Dermis microvascular lymphatic vessel endothelial cell (primary cell): Measurements from ENCODE around the gene WSB2. TPM values are rescaled to one million over a fixed set of nuclear protein-coding genes. Genes with fewer than 3 reads are reported as not detected.

Experiments used
- DNase-seq, 2 donors: peaks; one replicate each; pipeline versions ENCODE4 v3.0.0 to v3.0.0-alpha.2; 2010; ENCODE audit warnings: low read depth in 2 of 2
- total RNA-seq: library from RNA; depleted of rRNA; stranded (reverse); fragments of >200 nt; gene quantifications from 2 replicates; pipeline ENCODE4 v1.2.1, GENCODE V29; 2014

Gene WSB2
- total RNA-seq, 1 donor from 2014 or later = 82.4 TPM

GRCh38 chr12:117994551-117995438 is 66.2 kb downstream of the WSB2 start:
- no peak for DNase-seq

DNA sequence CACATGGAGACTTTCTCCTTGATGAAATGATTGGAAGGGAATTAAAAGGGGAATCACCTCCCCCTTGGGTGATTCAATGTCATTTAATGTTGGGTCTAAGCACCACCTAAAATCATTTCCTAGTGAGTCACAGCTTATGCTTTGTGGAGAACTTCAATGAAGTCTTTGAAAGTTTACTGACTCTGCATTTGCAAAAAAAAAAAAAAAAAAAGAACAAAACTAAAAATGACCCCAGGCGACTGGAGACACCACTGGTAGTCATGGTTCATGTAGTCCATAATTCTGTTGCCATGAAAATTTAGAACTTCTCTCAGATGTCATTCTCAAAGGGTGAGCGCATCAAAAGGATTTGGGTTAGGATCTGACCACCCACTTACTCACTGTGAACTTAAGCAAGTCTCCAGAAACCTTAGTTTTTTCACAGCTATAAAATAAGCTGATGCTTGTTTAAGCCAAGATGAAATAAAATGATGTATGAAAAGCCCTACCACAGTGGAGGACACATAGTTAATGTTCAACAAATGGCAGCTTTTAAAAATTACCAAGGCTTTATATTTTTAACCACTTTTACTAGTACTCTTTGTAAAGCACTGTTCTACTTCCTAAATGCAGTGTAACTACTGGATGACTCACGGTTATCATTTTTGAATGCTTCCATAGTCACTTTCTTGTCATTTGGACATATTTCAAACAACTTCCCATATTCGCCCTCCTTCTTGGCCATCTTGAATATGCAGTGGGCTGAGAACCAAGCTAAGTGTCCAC is 74.1 kb downstream of the WSB2 start:
- no peak for DNase-seq

- DNase-seq = no peak
Observed at GRCh38 chr12:117985182-117985581, 75.8 kb downstream of the WSB2 start.

Other genes starting within 250 kb of the WSB2 start
- gene KSR2, start 92.2 kb downstream of the WSB2 start, total RNA-seq = 0.26 and 0.38 TPM in 2 replicates
- gene RFC5, start 44.5 kb downstream of the WSB2 start, total RNA-seq = 15.9 and 17.2 TPM in 2 replicates
- 44.5 and 48.5 TPM in 2 replicates for gene VSIG10, start 42.8 kb upstream of the WSB2 start, total RNA-seq
- 148 and 167 TPM in 2 replicates for gene PEBP1, start 74.9 kb upstream of the WSB2 start, total RNA-seq